Left ventricle myocardium superior (tissue), 1 donor: ENCODE results near the gene SHLD1. TPM values are rescaled to one million over a fixed set of nuclear protein-coding genes. Genes with fewer than 3 reads are reported as not detected.
"Not testable (repeated sequence)": the region's sequence is repeated elsewhere in the genome, so short reads cannot be mapped to it uniquely, and the experiment has no call there.

Experiments used
- ATAC-seq: fragments of 200-7000 bp; cut with Tn5 transposase; one replicate; pipeline ENCODE4 v1.9.1; 2020; ENCODE audit warnings: mild to moderate bottlenecking, moderate library complexity
- DNase-seq: peaks from one replicate; pipeline ENCODE4 v3.0.0-alpha.2; 2020
- intact Hi-C: fragments of 100-400 bp; cut with micrococcal nuclease; formaldehyde crosslinking; loops from one replicate; pipeline ENCODE4 v1.11.0; 2022
- total RNA-seq: library from RNA; stranded (reverse); fragmentation: NEBNext Ultra II Directional; extraction: Animal tissue kit (Norgen Biotek cat#: 25700); gene quantifications from one replicate; pipeline ENCODE4 v1.2.1, GENCODE V29; 2021
- donor health status: DM: no; HTN: yes; CAD: no; lungs with severe emphysema.

SHLD1 gene
- total RNA-seq, 1 donor from 2014 or later: 6.9 TPM

DNA sequence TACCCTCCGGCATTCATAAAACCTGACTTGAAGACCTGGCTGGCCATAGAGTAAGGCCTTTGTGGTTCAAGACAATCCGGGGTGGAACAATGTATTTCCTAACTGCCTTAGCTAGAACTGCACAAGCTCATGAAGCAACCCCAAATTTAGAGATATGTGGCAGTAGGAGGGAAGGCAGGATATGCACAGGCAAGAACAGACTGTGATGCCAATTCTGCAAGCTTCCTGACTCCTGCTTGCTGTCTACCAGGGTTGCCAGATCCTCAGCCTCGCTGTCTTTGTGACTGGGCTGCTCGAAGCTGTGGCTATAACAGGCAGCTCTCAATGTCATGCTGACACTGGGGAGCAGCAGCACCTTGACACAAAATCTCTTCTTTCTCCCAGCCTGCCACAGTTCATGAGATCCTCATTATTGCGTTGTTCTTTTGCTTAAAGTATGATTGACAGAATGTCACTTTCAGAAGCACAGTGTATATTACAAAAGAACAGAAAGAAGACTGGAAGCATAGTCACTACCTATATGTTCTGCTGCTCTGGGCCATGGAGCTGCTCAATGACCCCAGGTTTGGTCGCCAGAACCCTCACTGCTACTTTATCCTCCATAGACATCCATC lies 18.3 kb upstream of the SHLD1 start:
- DNase-seq (peak; percentile 39), ATAC-seq (peak; percentile 92)
- intact Hi-C loops: no loop called here

DNA sequence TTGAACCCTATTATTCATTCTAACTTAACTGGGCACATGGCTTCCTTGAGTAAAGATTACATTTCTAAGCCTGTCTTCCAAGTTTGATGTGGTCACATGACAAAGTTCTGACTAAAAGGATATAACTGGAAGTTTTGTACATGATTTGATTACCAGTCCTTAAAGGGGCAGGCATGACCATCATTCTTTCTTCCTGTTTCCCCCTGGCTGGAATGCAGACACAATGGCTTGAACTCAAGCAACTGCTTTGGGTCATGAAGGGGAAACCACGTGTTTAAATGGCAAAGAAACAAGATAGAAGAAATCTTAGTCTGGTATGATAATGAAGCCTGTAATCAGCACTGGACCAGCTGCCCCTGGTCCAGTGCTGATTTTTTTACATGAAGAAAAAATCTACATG lies 15.6 kb upstream of the SHLD1 start:
- DNase-seq: no peak
- no peak for ATAC-seq
- intact Hi-C loops: no loop called here

DNA sequence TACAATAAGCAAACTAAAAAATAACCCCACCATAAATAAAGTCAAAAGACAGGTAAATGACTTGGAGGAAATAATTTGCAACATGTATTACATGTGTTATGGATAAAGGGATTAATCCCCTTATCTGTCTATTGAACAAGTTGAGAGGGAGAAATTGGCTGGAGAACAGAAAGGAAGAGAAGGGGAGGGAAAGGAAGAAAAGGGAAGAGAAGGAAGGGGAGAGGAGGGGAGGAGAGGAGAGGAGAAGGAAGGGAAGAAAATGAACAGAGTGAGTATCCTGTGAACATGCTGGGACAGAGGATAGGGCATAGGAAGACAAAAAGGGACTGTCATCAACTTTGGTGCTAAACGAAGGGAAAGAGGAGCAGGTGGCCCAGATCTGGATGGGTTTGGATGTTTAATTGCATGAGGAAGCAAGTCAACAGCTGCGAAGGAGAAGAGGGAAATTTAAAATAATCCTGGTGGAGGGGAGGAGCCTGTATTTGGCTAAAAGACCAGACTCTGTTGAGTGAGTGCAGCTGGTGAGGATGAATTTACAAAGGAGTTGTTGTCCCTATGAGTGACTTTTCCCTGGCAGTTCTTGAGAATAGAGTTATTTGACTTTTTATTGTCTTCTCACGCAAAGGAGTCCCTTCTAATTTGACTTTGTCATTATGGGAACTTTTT lies 14.2 kb upstream of the SHLD1 start:
- ATAC-seq (peak; percentile 66), DNase-seq (no peak)
- intact Hi-C loops: no loop called here

DNA sequence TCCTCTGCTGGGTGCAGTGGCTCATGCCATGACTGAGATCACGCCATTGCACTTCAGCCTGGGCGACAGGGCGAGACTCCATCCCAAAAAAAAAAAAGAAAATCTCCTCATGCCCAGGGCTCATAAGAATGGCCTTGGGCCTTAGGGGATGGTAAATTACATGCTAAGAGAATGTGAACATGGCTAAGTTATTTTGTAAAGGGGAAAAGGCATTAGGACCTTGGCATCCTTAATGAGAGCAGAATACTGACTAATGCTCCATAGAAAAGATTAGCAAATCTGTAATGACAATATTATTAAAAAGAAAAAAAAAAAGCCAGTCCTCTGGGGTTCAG lies 12.6 kb upstream of the SHLD1 start:
- ATAC-seq (no peak), DNase-seq (no peak)
- intact Hi-C loops: no loop called here

DNA sequence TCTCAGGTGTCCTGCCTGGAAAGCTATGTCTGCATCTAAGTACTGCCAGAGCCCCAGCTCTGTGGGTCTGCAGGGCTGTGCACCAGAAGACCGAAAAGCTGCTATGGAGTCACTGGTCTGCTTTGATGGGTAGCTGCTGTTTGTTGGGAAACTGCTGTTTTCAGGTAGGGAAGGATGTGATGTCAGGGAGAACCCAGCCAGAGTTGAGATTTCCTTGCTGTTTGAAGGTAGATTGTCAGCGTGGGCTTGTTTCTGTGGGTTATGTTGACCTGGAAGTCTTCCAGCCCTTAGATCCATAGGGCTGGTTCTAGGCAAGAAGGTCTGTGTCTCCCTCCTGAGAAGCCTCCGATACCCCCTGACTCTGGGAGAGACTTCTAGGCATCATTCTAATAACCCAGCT lies 12.2 kb upstream of the SHLD1 start:
- ATAC-seq (no peak), DNase-seq (no peak)
- intact Hi-C loops: no loop called here

DNA sequence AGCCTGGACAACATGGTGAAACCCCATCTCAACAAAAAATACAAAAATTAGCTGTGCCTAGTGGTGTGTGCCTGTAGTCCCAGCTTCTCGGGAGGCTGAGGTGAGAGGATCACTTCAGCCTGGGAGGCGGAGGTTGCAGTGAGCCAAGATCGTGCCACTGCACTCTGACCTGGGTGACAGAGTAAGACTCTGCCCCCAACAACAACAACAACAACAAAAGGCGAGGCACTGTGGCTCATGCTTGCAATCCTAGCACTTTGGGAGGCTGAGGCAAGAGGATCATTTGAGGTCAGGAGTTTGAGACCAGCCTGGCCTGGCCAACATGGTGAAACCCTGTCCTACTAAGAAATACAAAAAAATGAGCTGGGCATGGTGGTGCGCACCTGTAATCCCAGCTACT lies 9.6 kb upstream of the SHLD1 start:
- intact Hi-C loops, DNase-seq, ATAC-seq: not testable (repeated sequence)

DNA sequence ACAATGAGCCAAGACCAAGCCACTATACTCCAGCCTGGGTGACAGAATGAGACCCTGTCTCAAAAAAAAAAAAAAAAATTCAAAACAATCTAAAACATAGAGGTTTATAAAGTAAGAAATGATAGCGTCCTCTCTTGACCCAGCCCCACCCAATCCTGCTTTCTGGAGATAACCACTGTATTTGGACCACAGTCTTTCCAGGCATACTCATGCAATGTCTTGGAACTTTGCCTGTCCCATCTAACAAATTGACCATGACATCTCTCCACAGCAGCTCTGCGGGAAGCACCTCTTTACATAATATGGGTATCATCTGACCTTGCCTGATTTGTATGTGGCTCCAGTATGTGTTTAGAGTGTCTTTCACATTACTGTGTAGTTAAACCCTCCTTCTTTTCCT lies 9.1 kb upstream of the SHLD1 start:
- intact Hi-C loops: no loop called here
- ATAC-seq: peak; percentile 45

DNA sequence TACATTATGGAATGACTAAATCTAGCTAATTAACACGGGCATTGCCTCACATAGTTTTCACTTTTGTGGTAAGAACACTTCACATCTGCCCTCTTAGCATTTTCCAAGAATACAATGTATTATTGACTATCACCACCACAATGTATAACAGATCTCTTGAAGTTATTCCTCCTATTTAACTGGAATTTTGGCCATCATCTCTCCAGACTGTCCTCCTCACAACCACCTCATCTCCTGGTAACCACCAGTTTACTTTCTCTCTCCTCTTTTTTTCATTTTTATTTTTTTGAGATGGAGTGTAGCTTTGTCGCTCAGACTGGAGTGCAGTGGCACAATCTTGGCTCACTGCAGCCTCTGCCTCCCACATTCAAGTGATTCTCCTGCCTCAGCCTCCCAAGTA lies 8.2 kb upstream of the SHLD1 start:
- ATAC-seq (no peak), DNase-seq (no peak)
- intact Hi-C loops: no loop called here

More for the DNA sequence above, 9.1 kb upstream of the SHLD1 start:
- no peak for DNase-seq

DNA sequence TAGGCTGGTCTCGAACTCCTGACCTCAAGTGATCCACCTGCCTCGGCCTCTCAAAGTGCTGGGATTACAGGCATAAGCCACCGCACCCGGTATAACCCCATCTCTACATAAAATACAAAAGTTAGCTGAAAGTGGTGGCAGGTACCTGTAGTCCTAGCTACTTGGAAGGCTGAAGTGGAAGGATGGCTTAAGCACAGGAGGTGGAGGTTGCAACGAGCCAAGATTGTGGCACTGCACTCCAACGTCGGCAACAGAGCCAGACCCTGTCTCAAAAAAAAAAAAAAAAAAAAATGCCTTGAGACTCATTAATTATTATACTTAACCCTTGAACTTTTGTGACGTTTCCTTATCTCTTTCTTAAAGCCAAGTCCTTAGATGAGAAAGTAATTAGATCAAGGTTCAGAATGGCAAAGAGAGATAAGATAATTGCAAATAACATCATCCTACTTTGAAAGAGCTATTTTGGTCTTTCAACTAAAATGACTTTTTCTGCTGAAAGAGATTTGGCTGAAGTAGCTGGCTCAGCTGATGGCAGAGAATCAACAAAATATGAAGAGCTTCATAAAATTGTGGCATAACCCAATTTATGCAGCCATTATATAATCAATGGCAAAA lies 4.7 kb upstream of the SHLD1 start:
- ATAC-seq (no peak), DNase-seq (no peak)
- intact Hi-C loops: no loop called here

DNA sequence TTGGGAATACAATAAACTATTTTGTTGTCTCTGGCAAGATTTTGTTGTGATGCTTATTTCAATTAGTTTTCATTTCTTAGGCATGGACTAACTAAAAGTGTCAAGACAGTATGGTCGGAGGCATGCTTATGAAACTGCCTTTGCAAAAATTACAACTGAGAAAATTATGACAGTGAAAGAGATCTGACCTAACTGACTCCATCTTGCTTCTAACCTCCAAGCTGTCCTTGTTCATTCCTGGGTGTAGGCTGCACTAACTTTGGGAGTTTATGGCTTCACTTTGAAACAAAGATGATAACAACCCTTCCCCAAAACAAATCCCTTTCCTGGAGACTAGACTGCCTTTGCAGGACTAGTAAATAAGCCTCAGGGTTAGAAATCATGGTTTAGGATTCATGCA lies 4.1 kb upstream of the SHLD1 start:
- intact Hi-C loops: no loop called here
- DNase-seq: no peak
- no peak for ATAC-seq

DNA sequence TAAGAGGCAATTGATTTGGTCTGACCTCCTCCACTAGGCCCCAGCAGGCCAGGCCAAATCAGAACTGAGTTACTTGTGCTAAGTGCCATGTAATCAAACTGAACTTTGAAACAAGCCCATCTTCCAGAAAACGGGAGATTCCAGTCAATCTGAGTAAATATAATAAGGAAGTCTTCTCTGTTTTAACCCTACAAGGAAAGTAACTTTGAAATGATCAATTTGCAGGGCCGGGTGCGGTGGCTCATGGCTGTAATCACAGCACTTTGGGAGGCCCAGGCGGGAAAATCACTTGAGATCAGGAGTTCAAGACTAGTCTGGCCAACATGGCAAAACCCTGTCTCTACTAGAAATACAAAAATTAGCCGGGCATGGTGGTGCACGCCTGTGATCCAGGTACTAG lies 2.0 kb upstream of the SHLD1 start:
- ATAC-seq (no peak), DNase-seq (no peak)
- intact Hi-C loops: no loop called here

DNA sequence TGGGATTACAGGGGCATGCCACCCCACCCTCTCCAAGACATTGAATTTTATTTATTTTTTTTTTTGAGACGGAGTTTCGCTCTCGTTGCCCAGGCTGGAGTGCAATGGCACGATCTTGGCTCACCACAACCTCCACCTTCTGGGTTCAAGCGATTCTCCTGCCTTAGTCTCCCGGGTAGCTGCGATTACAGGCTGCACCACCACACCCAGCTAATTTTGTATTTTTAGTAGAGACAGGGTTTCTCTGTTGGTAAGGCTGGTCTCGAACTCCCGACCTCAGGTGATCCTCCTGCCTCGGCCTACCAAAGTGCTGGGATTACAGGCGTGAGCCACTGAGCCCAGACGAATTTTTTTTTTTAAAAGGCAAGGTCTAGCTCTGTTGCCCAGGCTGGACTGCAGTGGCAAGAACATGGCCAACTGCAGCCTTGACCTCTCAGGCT lies 669 bp upstream of the SHLD1 start:
- DNase-seq, intact Hi-C loops, ATAC-seq: not testable (repeated sequence)

DNA sequence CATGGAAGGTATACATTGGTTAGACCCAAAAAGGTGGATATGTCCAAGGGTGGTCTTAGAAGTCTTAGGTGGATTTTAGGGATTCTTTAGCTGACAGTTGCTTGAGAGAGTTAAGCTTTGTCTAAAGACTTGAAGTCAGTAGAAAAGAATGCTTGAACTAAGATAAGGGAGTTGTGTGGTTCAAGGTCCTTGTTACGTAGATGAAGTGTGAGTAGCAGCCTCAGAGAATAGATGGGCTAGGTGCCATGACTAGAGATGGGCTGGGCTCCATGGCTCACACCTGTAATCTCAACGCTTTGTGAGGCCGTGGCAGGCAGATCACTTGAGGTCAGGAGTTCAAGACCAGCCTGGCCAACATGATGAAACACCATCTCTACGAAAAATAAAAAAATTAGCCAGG lies 1.7 kb downstream of the SHLD1 start:
- ATAC-seq (no peak), DNase-seq (no peak)
- intact Hi-C loops: no loop called here

DNA sequence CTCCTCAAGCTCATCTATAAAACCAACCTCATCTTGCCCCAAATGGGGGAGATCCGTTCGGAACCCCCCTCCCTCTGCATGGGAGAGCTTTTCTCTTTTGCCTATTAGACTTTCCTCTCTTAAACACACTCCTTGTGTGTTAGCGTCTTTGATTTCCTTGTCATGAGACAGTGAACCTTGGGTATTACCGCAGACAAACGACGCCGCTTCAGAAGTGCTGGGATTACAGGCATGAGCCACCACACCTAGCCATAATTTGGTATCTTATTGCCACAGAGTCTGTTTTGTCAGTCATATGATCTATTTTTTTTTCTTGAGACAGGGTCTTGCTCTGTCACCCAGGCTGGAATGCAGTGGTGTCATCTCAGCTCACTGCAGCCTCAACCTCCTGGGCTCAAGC lies 3.6 kb downstream of the SHLD1 start:
- no peak for DNase-seq
- intact Hi-C loops: no loop called here
- ATAC-seq: no peak

DNA sequence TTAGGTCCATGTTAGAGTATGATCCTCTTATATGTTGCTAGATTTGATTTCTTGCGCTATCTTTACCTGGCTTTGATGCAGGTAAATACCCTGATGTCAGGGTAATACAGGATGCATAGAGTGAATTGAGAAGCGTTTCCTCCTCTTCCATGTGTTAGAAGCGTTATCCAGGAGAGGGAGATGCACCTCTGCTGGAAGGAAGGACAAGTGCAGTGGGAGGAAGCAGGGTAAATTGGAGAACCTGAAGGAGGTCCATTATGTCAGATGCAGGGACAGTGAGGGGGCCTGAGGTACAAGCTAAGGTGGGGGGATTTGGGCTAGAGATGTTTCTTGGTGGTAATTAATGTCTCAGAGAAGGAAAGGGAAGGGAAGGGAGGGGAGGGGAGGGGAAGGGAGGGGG lies 7.7 kb downstream of the SHLD1 start:
- intact Hi-C loops: no loop called here
- ATAC-seq (no peak), DNase-seq (no peak)

DNA sequence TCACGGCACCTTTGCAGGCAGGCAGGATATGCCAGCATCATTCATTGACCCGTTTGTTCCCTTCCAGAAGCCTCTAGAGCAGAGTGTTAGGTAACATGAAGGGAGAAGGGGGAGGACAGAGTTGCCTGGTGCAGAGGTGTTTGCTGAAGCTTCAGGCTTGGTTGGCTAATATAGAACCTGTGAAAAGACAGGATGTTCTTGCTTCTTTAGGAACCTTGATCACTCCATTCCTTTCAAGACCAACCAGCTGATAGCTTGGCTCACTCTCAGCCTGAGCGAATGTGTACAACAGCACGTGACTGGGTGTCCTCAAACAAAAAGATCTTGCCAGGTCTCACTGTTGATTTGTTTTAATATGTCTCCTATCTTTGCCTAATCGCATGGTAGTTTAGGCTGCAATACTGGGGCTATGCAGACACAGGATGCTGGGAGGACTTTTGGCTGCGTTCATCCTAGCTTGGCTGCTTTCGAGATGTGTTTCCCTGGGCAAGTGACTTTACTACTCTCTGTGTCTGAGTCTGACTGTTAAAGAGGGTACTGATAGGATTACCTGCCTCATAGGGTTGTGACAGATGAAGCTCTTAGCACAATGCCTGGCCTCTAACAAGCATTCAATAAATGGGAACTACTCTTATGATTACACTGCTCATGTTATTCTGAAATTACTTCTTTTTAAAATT lies 16.0 kb downstream of the SHLD1 start:
- DNase-seq (peak; percentile 37), ATAC-seq (peak; percentile 95)
- intact Hi-C loops: no loop called here

DNA sequence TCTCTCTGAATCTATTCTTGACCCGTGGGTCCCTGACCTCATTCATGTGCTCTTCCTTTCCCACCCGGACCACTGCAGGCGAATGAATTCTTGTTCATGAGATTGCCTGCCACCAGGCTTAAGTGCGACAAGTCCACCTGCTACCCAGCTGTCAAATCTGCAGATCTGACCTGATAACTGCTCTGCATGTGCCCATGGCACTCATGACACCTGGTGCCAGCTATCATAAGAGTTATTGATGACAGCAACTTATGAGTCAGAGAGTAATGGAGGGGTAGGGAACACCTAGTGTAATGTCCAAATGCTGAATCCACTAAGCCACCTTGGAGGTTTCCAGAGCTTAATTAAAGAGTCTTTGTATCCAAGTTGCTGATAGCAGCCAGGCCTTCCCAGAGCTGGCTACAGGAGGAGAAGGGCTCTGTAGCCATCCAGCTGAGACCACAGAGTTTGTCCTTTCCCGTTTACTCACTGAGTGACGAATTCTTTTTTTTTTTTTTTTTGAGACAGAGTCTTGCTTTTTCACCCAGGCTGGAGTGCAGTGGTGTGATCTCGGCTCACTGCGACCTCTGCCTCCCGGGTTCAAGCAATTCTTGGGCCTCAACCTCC lies 17.4 kb downstream of the SHLD1 start:
- intact Hi-C loops: no loop called here
- no peak for ATAC-seq

DNA sequence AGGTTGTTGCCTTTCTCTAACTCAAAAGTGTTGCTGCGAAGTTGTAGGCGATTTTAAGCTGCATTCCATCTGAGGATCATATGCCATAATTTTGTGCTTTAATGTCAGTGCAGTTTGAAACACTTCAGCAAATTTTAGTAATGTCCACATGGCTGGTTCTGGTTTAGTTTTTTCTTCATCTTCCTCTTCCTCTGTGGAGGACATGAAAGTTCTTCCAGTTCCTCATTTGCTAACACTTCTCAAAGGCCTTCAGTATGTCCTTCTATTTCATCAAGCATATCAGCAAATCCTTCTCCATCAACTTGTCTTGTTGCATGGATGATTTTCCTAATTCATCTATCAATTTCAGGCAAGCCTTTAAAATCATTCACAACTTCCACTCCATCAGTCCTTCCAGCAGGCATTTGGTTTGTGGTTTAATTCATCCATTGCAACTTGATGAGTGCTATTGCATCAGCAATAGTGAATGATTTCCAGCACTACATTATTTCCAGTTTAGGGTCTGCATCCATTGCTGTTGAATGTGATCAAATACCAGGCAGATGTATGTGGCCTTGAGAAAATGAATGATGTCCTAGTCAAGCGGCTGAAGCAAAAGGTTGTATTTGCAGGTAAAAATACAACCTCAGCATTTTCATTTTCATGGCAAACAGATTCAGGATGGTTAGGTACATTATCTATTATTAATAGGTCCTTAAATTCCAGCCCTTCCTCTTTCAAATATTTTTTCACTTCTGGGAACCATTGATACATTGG lies 20.2 kb downstream of the SHLD1 start:
- DNase-seq: no peak
- intact Hi-C loops: no loop called here
- ATAC-seq: no peak

More for the DNA sequence above, 17.4 kb downstream of the SHLD1 start:
- DNase-seq: no peak

DNA sequence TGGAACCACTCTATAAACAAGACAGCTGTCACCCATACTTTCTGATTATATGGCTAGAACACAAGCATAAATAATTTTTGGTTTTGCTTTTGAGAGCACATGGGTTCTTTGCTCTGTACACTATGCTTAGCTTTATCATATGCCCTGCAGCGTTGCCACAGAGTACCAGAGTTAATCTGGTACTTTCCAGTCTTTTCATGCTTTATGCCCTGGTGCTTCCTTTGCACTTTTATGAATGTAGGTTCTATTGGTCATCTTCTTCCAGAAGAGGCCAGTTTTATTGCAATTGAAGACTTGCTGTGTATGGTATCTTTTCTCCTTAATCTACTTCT lies 20.8 kb downstream of the SHLD1 start:
- ATAC-seq: no peak
- intact Hi-C loops: no loop called here
- DNase-seq: no peak
